GM18951 (cell line): ENCODE results near the gene GALNT6.
"Not testable (repeated sequence)": the region's sequence is repeated elsewhere in the genome, so short reads cannot be mapped to it uniquely, and the experiment has no call there.

Experiments used
- POLR2A ChIP-seq: IDR thresholded peaks from 4 replicates; pipeline ENCODE4 v1.6.1; 2011; ENCODE audit warnings: mild to moderate bottlenecking; ENCODE audit not compliant: insufficient read length, insufficient read depth; ENCODE audit errors: extremely low read depth
- in situ Hi-C: fragments of 300-500 bp; cut with MboI; formaldehyde crosslinking; loops from one replicate; pipeline ENCODE4 v1.12.0; 2022; ENCODE audit warnings: low sequenced_read_pairs, mixed read lengths, inconsistent platforms; ENCODE audit not compliant: unreplicated experiment

The GALNT6 gene

GRCh38 chr12:51323966-51324895 lies 67.0 kb downstream of the GALNT6 start, which contains the start of gene BIN2:
Gene BIN2, minus strand, starts transcription at chr12:51324174. Its CDS starts 72 bp downstream, at chr12:51324102.
- in situ Hi-C loops, result no loop called here
- TF ChIP-seq POLR2A, result peak; percentile 80

GRCh38 chr12:51323317-51323960 lies 67.8 kb downstream of the GALNT6 start:
- in situ Hi-C loops, result no loop called here

GRCh38 chr12:51322452-51322851 lies 68.8 kb downstream of the GALNT6 start:
- in situ Hi-C loops, result no loop called here
- no peak for TF ChIP-seq POLR2A

More at GRCh38 chr12:51323317-51323960, 67.8 kb downstream of the GALNT6 start:
- TF ChIP-seq POLR2A, result no peak

GRCh38 chr12:51321882-51322281 lies 69.3 kb downstream of the GALNT6 start:
- no peak for TF ChIP-seq POLR2A
- in situ Hi-C loops, result no loop called here

GRCh38 chr12:51320695-51321320 lies 70.4 kb downstream of the GALNT6 start:
- in situ Hi-C loops, result no loop called here
- TF ChIP-seq POLR2A, result no peak

GRCh38 chr12:51320311-51320694 lies 70.9 kb downstream of the GALNT6 start:
- TF ChIP-seq POLR2A, result no peak
- in situ Hi-C loops, result no loop called here

- TF ChIP-seq POLR2A, result no peak
- in situ Hi-C loops, result no loop called here
These were observed 72.2 kb downstream of the GALNT6 start for GRCh38 chr12:51318846-51319599.

- in situ Hi-C loops, result not testable (repeated sequence)
These were observed 73.0 kb downstream of the GALNT6 start for GRCh38 chr12:51318057-51318806.

- in situ Hi-C loops, result no loop called here
These were observed 79.8 kb downstream of the GALNT6 start for GRCh38 chr12:51311389-51311788.

GRCh38 chr12:51307655-51308593 lies 83.3 kb downstream of the GALNT6 start:
- in situ Hi-C loops, result no loop called here
- TF ChIP-seq POLR2A, result no peak

More at GRCh38 chr12:51311389-51311788, 79.8 kb downstream of the GALNT6 start:
- no peak for TF ChIP-seq POLR2A

- no peak for TF ChIP-seq POLR2A
- in situ Hi-C loops, result no loop called here
These were observed 84.7 kb downstream of the GALNT6 start for GRCh38 chr12:51306507-51306906.
